ENCODE measurements around the gene FTO.
A peak's percentile ranks its signal among the peaks of the same experiment; 100 is the strongest.

FTO gene

GRCh38 chr16:53827741-53828140 lies 123.8 kb downstream of the FTO start:
- DNase-seq = no peak

GRCh38 chr16:53829186-53829747 lies 125.3 kb downstream of the FTO start:
- no peak for DNase-seq

GRCh38 chr16:53832896-53833544 lies 129.1 kb downstream of the FTO start:
- peak; percentile 5 to 36 (median 28) for DNase-seq

GRCh38 chr16:53836142-53836541 lies 132.2 kb downstream of the FTO start:
- DNase-seq = no peak

GRCh38 chr16:53836680-53837079 lies 132.7 kb downstream of the FTO start:
- DNase-seq = no peak

GRCh38 chr16:53837426-53837825 lies 133.5 kb downstream of the FTO start:
- no peak for DNase-seq

GRCh38 chr16:53839150-53839549 lies 135.2 kb downstream of the FTO start:
- no peak for DNase-seq

- no peak for DNase-seq
These were observed 136.5 kb downstream of the FTO start for GRCh38 chr16:53840456-53840855.

GRCh38 chr16:53841884-53842283 lies 137.9 kb downstream of the FTO start:
- DNase-seq = no peak

- DNase-seq = no peak
These were observed 139.1 kb downstream of the FTO start for GRCh38 chr16:53843084-53843483.

GRCh38 chr16:53844804-53845203 lies 140.8 kb downstream of the FTO start:
- DNase-seq = no peak

GRCh38 chr16:53846549-53846948 lies 142.6 kb downstream of the FTO start:
- peak in 2 of 4 experiments; percentile 26 to 41 for DNase-seq

- DNase-seq = peak in 3 of 4 experiments; percentile 11 to 58 (median 44)
These were observed 143.0 kb downstream of the FTO start for GRCh38 chr16:53846971-53847370.

- no peak for DNase-seq
These were observed 144.5 kb downstream of the FTO start for GRCh38 chr16:53848277-53848942.

- no peak for DNase-seq
These were observed 145.0 kb downstream of the FTO start for GRCh38 chr16:53848950-53849349.

- no peak for DNase-seq
These were observed 145.6 kb downstream of the FTO start for GRCh38 chr16:53849585-53849984.

- no peak for DNase-seq
These were observed 146.0 kb downstream of the FTO start for GRCh38 chr16:53849994-53850393.

GRCh38 chr16:53852678-53853077 lies 148.7 kb downstream of the FTO start:
- DNase-seq = no peak

- peak in 2 of 4 experiments; percentile 9 to 13 for DNase-seq
These were observed 151.1 kb downstream of the FTO start for GRCh38 chr16:53855056-53855455.

GRCh38 chr16:53855511-53855910 lies 151.6 kb downstream of the FTO start:
- DNase-seq = no peak

- DNase-seq = no peak
These were observed 156.1 kb downstream of the FTO start for GRCh38 chr16:53859995-53860540.

GRCh38 chr16:53863861-53864260 lies 159.9 kb downstream of the FTO start:
- no peak for DNase-seq

GRCh38 chr16:53864819-53865493 lies 161.0 kb downstream of the FTO start:
- DNase-seq = peak; percentile 46 to 69 (median 53)
